Panc1 (cell line): ENCODE data around the gene LRRFIP1. TPM values are rescaled to one million over a fixed set of nuclear protein-coding genes. Genes with fewer than 3 reads are reported as not detected.

Experiments used
- ATAC-seq: fragments of 200-7000 bp; cut with Tn5 transposase; 2 replicates; pipeline ENCODE4 v1.9.1; 2020; ENCODE audit warnings: mild to moderate bottlenecking, moderate library complexity
- BruUV-seq: library from RNA; stranded (reverse); fragments of 400-500 nt; replicated peaks from 2 replicates; lab custom pipeline; 2021; lab: Mats Ljungman, UMichigan
- CTCF ChIA-PET: fragments of 300-600 bp; sonication (Branson Sonifier 250); formaldehyde crosslinking; loops from one replicate; lab custom pipeline; 2022; ENCODE audit warnings: antibody characterized with exemption; lab: Charles Lee
- POLR2A ChIA-PET: fragments of 300-600 bp; sonication (Branson Sonifier 250); formaldehyde crosslinking; loops from one replicate; lab custom pipeline; 2022; ENCODE audit warnings: antibody characterized with exemption; lab: Charles Lee
- DNase-seq: peaks from one replicate; pipeline ENCODE4 v3.0.0-alpha.2; 2010; ENCODE audit warnings: low read depth, low spot score
- H3K27ac ChIP-seq: 2 replicates; pipeline ENCODE4 v1.5.1; 2011; ENCODE audit warnings: mild to moderate bottlenecking, low read length, inconsistent platforms
- H3K27me3 ChIP-seq: fragments of 200-500 bp; sonication (Bioruptor generic); 2 replicates; pipeline ENCODE4 v1.6.0; 2014; ENCODE audit warnings: low read length, inconsistent platforms; ENCODE audit not compliant: control insufficient read depth, insufficient read depth
- H3K36me3 ChIP-seq: fragments of 200-500 bp; sonication (Bioruptor generic); 2 replicates; pipeline ENCODE4 v1.5.1; 2014; ENCODE audit warnings: inconsistent platforms, mild to moderate bottlenecking, low read length, moderate library complexity; ENCODE audit not compliant: control insufficient read depth, insufficient read depth
- H3K4me1 ChIP-seq: 2 replicates; pipeline ENCODE4 v1.5.1; 2011; ENCODE audit warnings: inconsistent platforms, mild to moderate bottlenecking, low read length, moderate library complexity; ENCODE audit not compliant: control insufficient read depth, insufficient read depth
- H3K4me3 ChIP-seq, 2 experiments: 2 replicates each; pipeline ENCODE4 v1.5.1; 2011 to 2012; ENCODE audit warnings: low read depth in 2 of 2, low read length in 2 of 2, mild to moderate bottlenecking in 2 of 2, inconsistent platforms in 1 of 2, moderate library complexity in 1 of 2
- H3K9me3 ChIP-seq: fragments of 200-500 bp; sonication (Bioruptor generic); 2 replicates; pipeline ENCODE4 v1.5.1; 2014; ENCODE audit warnings: low read depth, mild to moderate bottlenecking, inconsistent platforms, low read length, moderate library complexity; ENCODE audit not compliant: control insufficient read depth, insufficient read depth
- CTCF ChIP-seq: fragments of 450-650 bp; IDR thresholded peaks from 2 replicates; pipeline ENCODE4 v1.5.1; 2017; ENCODE audit warnings: mild to moderate bottlenecking
- POLR2AphosphoS5 ChIP-seq: IDR thresholded peaks from 2 replicates; pipeline ENCODE4 v1.6.1; 2012; ENCODE audit warnings: mild to moderate bottlenecking, low read depth, low read length, moderate library complexity
- SIN3A ChIP-seq: IDR thresholded peaks from 2 replicates; pipeline ENCODE4 v1.6.1; 2012; ENCODE audit warnings: low read depth, mild to moderate bottlenecking, low read length, moderate library complexity, borderline replicate concordance; ENCODE audit not compliant: insufficient read depth
- TCF7L2 ChIP-seq: IDR thresholded peaks from 2 replicates; pipeline ENCODE4 v1.6.1; 2011; ENCODE audit warnings: mild to moderate bottlenecking, low read depth, low read length, inconsistent platforms
- in situ Hi-C: cut with HindIII; loops from 2 replicates; pipeline ENCODE4 v1.10.0; 2016; ENCODE audit warnings: low sequenced_read_pairs, low pct_unique_long_range_greater_than_20kb
- intact Hi-C: fragments of 100-400 bp; cut with micrococcal nuclease; formaldehyde crosslinking; loops from one replicate; pipeline ENCODE4 v1.10.0; 2022; ENCODE audit not compliant: unreplicated experiment
- total RNA-seq: library from RNA; stranded (reverse); gene quantifications from one replicate; pipeline ENCODE4 v1.2.1, GENCODE V29; 2021; ENCODE audit not compliant: unreplicated experiment
- TF ChIP-seq, protein P1 (sequence below), 2 experiments: IDR thresholded peaks; 2 replicates each; pipeline ENCODE4 v1.6.1; 2011 to 2012; ENCODE audit warnings: low read depth in 2 of 2, control low read depth in 1 of 2, low read length in 1 of 2, mild to moderate bottlenecking in 1 of 2, moderate library complexity in 1 of 2; ENCODE audit not compliant: insufficient read depth in 1 of 2

The LRRFIP1 gene
- total RNA-seq, 1 experiment from 2014 or later = 121 TPM

- ChIA-PET CTCF (no interaction called here), POLR2A (interaction anchor here (0.7 kb wide), 1 partner anchor 25 kb away, joined by 3 read pairs; no protein-coding TSS in a partner anchor)
- ATAC-seq (no peak), DNase-seq (no peak)
- in situ Hi-C loops = no loop called here
- no TSS peak for BruUV-seq
- Histone ChIP-seq H3K4me1 (peaks cover 22% of the 10 kb centered on the region), H3K4me3 (no peak overlapping the region), H3K27me3 (no peaks in the 10 kb centered on the region), H3K9me3 (no peaks in the 10 kb centered on the region), H3K27ac (no peak overlapping the region), H3K36me3 (no peaks in the 10 kb centered on the region)
- intact Hi-C loops = no loop called here
- TF ChIP-seq, protein P1, sequence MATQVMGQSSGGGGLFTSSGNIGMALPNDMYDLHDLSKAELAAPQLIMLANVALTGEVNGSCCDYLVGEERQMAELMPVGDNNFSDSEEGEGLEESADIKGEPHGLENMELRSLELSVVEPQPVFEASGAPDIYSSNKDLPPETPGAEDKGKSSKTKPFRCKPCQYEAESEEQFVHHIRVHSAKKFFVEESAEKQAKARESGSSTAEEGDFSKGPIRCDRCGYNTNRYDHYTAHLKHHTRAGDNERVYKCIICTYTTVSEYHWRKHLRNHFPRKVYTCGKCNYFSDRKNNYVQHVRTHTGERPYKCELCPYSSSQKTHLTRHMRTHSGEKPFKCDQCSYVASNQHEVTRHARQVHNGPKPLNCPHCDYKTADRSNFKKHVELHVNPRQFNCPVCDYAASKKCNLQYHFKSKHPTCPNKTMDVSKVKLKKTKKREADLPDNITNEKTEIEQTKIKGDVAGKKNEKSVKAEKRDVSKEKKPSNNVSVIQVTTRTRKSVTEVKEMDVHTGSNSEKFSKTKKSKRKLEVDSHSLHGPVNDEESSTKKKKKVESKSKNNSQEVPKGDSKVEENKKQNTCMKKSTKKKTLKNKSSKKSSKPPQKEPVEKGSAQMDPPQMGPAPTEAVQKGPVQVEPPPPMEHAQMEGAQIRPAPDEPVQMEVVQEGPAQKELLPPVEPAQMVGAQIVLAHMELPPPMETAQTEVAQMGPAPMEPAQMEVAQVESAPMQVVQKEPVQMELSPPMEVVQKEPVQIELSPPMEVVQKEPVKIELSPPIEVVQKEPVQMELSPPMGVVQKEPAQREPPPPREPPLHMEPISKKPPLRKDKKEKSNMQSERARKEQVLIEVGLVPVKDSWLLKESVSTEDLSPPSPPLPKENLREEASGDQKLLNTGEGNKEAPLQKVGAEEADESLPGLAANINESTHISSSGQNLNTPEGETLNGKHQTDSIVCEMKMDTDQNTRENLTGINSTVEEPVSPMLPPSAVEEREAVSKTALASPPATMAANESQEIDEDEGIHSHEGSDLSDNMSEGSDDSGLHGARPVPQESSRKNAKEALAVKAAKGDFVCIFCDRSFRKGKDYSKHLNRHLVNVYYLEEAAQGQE (IDR thresholded peaks at IDR 0.05; ENCODE audit: insufficient read depth in 1 of 2, low read depth in 2 of 2, low read length in 1 of 2) = no peak
- TF ChIP-seq CTCF (no peak), TCF7L2 (no peak), SIN3A (no peak), POLR2AphosphoS5 (no peak)
These were observed 81.1 kb downstream of the LRRFIP1 start for GRCh38 chr2:237708491-237708890.

DNA sequence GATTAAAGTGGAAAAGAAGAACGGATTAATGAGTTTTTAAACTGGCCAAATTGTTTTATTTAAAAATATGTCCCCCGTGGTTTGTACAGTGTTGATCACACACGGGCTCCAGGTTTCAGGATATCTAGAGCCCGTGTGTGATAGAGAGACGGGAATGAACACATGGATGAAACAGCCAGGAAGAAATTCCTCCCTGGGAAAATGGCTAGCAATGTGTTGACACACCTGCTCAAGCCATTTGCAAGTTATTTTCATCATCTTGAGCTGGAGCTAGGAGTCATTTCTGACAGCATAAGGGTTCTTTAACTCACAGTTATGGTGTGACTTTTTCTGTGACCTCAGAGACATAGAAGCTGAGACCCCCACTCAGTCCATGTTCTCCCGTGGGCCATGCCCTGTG lies 81.6 kb downstream of the LRRFIP1 start:
- TSS peak; percentile 13 for BruUV-seq
- Histone ChIP-seq H3K36me3 (no peaks in the 10 kb centered on the region), H3K27ac (no peak overlapping the region), H3K4me3 (no peak overlapping the region), H3K4me1 (peaks cover 18% of the 10 kb centered on the region), H3K9me3 (no peaks in the 10 kb centered on the region), H3K27me3 (no peaks in the 10 kb centered on the region)
- ATAC-seq (no peak), DNase-seq (no peak)
- in situ Hi-C loops (no loop called here), intact Hi-C loops (no loop called here)
- CTCF ChIA-PET = no interaction called here
- POLR2A ChIA-PET = interaction anchor here (0.7 kb wide), 1 partner anchor 25 kb away, joined by 3 read pairs; no protein-coding TSS in a partner anchor
- no peak for TF ChIP-seq POLR2AphosphoS5
- TF ChIP-seq, protein P1 (IDR thresholded peaks at IDR 0.05; ENCODE audit: insufficient read depth in 1 of 2, low read depth in 2 of 2, low read length in 1 of 2) = no peak
- no peak for TF ChIP-seq CTCF
- no peak for TF ChIP-seq TCF7L2
- no peak for TF ChIP-seq SIN3A
